ENCODE data around the gene MEN1. TPM values are rescaled to one million over a fixed set of nuclear protein-coding genes. Genes with fewer than 3 reads are reported as not detected.

MEN1 gene
- total and polyA plus RNA-seq, 9 of the 15 experiments (the other 6 are each of a cell fraction or from before 2014, with no cell fraction given) = 3.4 to 57.2 (median 19.3) TPM

- peak; percentile 47; the same call in 1 of the 2 replicates for TF ChIP-seq SMARCC2 (IDR thresholded peaks at IDR 0.05; ENCODE audit: low read depth)
- no peak for TF ChIP-seq ELF1 (tag; IDR thresholded peaks at IDR 0.05)
- no peak for TF ChIP-seq ZNF134 (CRISPR knock-in tag; conservative IDR thresholded peaks at IDR 0.05)
- TF ChIP-seq, protein P1, sequence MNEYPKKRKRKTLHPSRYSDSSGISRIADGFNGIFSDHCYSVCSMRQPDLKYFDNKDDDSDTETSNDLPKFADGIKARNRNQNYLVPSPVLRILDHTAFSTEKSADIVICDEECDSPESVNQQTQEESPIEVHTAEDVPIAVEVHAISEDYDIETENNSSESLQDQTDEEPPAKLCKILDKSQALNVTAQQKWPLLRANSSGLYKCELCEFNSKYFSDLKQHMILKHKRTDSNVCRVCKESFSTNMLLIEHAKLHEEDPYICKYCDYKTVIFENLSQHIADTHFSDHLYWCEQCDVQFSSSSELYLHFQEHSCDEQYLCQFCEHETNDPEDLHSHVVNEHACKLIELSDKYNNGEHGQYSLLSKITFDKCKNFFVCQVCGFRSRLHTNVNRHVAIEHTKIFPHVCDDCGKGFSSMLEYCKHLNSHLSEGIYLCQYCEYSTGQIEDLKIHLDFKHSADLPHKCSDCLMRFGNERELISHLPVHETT (CRISPR knock-in tag; conservative IDR thresholded peaks at IDR 0.05 in 1 of 2, IDR thresholded peaks at IDR 0.05 in 1 of 2) = no peak
- TF ChIP-seq ZNF263 (CRISPR knock-in tag; IDR thresholded peaks at IDR 0.05; ENCODE audit: borderline replicate concordance) = peak; percentile 86
- 0 out of 4 replicates have a peak, but pooled peaks of 1 of the 2 experiments have one; percentile 31 for TF ChIP-seq TEAD1 (CRISPR knock-in tag; IDR thresholded peaks at IDR 0.05)
- 0 out of 4 replicates have a peak, but pooled peaks of 1 of the 2 experiments have one; percentile 26 for TF ChIP-seq FOXA3 (CRISPR knock-in tag; conservative IDR thresholded peaks at IDR 0.05 in 1 of 2, IDR thresholded peaks at IDR 0.05 in 1 of 2)
- no peak for TF ChIP-seq ZNF140 (CRISPR knock-in tag; IDR thresholded peaks at IDR 0.05)
- TF ChIP-seq, protein P2, sequence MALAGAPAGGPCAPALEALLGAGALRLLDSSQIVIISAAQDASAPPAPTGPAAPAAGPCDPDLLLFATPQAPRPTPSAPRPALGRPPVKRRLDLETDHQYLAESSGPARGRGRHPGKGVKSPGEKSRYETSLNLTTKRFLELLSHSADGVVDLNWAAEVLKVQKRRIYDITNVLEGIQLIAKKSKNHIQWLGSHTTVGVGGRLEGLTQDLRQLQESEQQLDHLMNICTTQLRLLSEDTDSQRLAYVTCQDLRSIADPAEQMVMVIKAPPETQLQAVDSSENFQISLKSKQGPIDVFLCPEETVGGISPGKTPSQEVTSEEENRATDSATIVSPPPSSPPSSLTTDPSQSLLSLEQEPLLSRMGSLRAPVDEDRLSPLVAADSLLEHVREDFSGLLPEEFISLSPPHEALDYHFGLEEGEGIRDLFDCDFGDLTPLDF (CRISPR knock-in tag; IDR thresholded peaks at IDR 0.05) = no peak
- TF ChIP-seq ZNF584 (CRISPR knock-in tag; IDR thresholded peaks at IDR 0.05; ENCODE audit: low read depth) = no peak
- no peak for TF ChIP-seq SLC30A9 (CRISPR knock-in tag; IDR thresholded peaks at IDR 0.05)
- TF ChIP-seq SETDB1 (IDR thresholded peaks at IDR 0.05; ENCODE audit: low read length) = no peak
- no peak for TF ChIP-seq ZSCAN32 (CRISPR knock-in tag; IDR thresholded peaks at IDR 0.05)
- TF ChIP-seq NR2F6 (CRISPR knock-in tag; IDR thresholded peaks at IDR 0.05) = no peak
- TF ChIP-seq SMC3 (conservative IDR thresholded peaks at IDR 0.05; ENCODE audit: insufficient read depth, low read depth, low read length) = peak; percentile 80
- no peak for TF ChIP-seq PPARD (CRISPR knock-in tag; IDR thresholded peaks at IDR 0.05)
- TF ChIP-seq TBP (optimal IDR thresholded peaks at IDR 0.05; ENCODE audit: low read depth, low read length) = no peak
- 0 out of 2 replicates have a peak, but pooled peaks have one; percentile 33 for TF ChIP-seq SMAD4 (CRISPR knock-in tag; conservative IDR thresholded peaks at IDR 0.05)
- TF ChIP-seq CEBPG (CRISPR knock-in tag; IDR thresholded peaks at IDR 0.05) = no peak
- no peak for TF ChIP-seq CEBPG (tag; conservative IDR thresholded peaks at IDR 0.05 in 1 of 2, IDR thresholded peaks at IDR 0.05 in 1 of 2)
- TF ChIP-seq ZNF395 (CRISPR knock-in tag; IDR thresholded peaks at IDR 0.05) = no peak
- TF ChIP-seq SRF (CRISPR knock-in tag; IDR thresholded peaks at IDR 0.05) = peak in 1 of 2 experiments; percentile 69; a peak in 2 of 4 replicates
- TF ChIP-seq ZNF253 (CRISPR knock-in tag; conservative IDR thresholded peaks at IDR 0.05) = no peak
- TF ChIP-seq PHF8 (IDR thresholded peaks at IDR 0.05; ENCODE audit: borderline replicate concordance, low read length) = no peak
Observed at GRCh38 chr11:64787526-64788320, 22.6 kb downstream of the MEN1 start (continued).
